ENCODE measurements around the gene KRT79.
"Not testable (repeated sequence)": the region's sequence is repeated elsewhere in the genome, so short reads cannot be mapped to it uniquely, and the experiment has no call there.

The KRT79 gene

DNA sequence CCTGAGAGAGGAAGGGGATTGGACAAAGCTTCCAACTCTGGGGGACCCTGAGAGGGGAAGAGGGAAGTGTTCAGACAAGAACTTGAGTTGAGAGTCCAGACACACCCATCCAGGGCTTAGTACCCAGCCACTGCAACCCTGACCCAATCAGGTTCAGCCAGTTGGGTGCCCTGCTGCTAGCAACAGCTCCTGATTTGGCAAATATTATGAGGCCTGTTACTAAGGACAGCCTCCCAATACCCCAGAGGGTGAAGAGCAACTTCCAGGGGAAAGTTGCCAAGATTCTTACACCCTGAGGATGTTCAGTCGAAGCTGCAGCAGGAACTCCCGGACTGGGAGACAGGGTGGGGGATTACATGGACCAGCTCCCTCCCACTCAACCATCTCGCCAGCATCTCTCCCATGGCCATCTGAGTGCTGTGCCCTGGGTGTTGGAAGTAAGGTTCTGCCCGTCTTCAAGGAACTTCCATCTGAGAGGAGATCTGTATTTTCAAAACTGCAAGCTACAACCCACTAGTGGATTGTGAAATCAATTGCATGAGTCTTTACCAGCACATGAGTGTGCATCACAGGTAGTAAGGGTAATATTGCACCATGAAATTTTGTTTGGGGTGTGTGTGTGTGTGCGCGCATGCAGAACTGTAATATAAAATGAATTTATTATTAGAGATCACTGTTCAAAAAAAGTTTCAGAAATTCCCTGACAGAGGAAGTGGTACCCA is 26.2 kb upstream of the KRT79 start:
- no peak for DNase-seq

DNA sequence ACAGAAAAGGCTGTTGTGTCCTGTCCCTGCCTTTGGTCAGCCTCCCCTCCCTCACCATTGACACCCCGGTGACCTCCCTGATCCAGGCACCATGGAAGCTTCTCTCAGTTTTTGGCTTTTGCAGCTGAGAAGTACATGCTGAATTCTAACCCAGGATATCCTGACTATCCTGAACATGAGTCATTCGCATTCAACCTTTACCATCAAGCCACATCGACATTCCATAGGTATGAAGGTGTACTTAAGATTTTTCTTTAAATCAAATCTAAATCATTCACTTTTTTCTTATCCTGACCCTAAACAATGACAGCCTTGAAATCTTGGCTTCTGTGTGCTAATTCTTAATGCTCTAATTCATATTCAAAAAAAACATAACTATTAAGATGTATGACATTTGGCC is 23.4 kb upstream of the KRT79 start:
- DNase-seq: no peak

GRCh38 chr12:52856787-52857186 is 22.7 kb upstream of the KRT79 start:
- no peak for DNase-seq

- DNase-seq: not testable (repeated sequence)
Measured at GRCh38 chr12:52856077-52856476, 22.0 kb upstream of the KRT79 start.

DNA sequence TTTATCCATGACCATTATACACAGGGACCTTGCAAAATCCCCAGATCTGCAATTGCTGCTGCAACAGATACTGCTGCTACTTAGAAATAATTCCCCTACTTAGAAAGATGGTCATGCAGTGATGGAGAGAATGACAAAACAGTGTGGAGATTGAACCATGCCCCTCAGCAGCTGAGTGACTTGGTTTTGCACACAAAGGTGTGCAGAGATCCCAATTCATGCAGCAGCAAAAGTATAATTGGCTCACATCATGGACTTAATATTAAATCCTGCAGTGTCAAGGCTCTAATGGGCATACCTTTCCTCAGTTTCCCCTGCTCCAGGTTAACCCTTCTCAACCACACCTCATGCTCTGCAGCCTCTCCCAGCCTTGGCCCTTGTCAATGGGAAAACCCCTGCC is 17.7 kb upstream of the KRT79 start:
- no peak for DNase-seq

- no peak for DNase-seq
Measured at GRCh38 chr12:52850681-52851080, 16.6 kb upstream of the KRT79 start.

DNA sequence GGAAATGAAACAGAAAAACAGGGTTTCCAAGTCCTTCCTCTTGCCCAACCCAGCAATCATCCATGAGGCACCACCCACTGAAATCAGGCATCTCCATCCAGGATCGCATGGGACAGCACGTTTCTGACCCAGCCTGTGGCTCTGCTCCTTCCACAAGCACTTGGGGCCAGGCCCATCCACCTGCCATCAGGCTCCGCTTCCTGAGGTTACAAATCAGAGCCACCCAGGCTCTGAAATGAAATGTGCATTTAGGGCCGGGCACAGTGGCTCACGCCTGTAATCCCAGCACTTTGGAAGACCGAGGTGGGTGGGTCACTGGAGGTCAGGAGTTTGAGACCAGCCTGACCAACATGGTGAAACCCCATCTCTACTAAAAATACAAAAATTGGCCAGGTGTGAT is 15.4 kb upstream of the KRT79 start:
- no peak for DNase-seq

- no peak for DNase-seq
Measured at GRCh38 chr12:52848661-52849255, 14.6 kb upstream of the KRT79 start, which contains the start of gene KRT78. TSS of gene KRT78 (minus strand) at chr12:52848994. CDS start at chr12:52848930, 64 bp downstream.

- no peak for DNase-seq
Measured at GRCh38 chr12:52847335-52848102, 13.4 kb upstream of the KRT79 start.

DNA sequence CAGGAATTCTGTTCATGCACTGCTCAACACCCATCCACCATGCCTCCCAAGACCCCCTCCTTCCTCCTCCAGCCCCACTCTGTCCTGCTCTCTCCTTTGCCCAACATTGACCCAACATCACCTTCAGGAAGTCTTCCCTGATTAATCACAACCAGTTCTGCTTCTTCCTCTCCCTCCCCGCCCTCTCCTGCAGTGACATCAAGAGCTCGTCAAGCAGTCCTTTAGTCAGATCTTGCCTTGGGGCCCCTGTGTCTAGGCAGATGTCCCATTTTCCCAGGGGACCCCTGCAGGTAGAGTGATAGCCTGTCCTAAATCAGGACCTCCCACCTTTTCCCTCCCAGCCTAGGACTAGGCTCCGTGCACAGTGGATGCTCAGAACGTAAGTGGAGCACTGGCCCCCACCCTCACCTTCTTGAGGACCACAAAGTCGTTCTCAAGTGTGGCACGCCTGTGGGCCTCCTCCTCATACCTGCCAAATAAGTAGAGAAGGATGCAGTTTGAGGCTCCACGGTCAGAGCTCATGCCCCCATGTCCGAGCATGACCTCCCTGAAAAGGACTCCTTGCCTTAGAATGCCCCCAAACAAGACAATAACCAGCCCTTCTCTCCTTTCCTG is 12.4 kb upstream of the KRT79 start:
- no peak for DNase-seq

DNA sequence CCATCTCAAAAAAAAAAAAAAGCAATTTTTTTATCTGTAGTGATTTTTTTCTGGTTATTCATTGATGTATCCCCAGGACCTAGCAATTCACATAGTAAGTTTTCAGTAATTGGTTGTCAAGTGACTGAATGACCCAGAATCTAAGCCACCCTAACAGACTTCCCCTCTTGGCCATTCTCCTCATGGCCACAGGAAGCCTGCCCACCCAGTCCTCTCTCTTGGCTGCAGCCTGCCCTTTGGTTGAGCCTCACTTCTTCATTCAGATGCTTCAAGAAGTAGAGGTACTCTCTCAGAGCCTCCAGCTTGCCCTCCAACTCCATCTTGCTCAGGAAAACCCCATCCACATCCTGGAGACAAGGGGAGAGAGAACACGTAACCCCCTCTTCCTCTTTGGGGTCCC is 11.8 kb upstream of the KRT79 start:
- no peak for DNase-seq

- no peak for DNase-seq
Measured at GRCh38 chr12:52844386-52844785, 10.3 kb upstream of the KRT79 start.

- DNase-seq: no peak
Measured at GRCh38 chr12:52839436-52840105, 5.5 kb upstream of the KRT79 start.

DNA sequence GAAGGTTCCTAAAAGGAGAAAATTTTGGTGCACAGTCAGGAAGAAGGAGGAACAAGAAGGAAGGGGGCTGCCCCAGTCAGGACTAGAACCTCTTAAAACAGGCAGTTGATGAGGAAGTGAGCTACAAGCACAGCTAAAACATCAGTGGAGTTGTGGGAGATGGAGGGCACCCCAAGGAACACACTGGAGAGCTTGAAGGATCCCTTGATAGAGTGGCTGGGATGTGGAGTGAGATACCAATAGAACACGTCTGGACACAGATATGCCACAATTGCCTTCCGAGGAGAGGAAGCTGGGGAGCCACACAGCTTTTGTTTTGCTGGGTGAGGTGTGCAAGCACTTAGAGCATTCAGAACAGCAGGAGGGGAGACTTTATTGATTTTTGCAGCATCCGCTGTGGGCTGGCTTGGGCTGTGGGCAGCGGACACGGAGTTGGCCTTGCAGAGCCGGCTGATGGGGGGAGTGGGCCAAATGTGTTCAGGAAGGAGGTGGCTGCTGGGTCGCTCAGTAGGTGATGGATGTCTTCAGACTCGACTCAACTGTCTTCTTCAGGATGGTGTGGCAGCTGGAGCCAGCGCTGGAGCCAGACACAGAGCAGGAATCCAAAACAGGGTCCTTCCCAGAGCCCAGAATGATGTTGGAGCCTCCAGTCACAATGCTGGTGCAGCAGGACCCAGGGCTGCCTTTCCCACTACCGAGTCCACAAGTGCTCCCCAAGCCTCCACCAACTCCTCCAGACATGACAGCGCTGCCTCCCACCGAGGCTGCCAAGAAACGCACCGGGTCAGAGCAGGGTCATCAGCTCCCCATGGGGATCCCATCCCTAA is 4.7 kb upstream of the KRT79 start:
- DNase-seq: no peak

DNA sequence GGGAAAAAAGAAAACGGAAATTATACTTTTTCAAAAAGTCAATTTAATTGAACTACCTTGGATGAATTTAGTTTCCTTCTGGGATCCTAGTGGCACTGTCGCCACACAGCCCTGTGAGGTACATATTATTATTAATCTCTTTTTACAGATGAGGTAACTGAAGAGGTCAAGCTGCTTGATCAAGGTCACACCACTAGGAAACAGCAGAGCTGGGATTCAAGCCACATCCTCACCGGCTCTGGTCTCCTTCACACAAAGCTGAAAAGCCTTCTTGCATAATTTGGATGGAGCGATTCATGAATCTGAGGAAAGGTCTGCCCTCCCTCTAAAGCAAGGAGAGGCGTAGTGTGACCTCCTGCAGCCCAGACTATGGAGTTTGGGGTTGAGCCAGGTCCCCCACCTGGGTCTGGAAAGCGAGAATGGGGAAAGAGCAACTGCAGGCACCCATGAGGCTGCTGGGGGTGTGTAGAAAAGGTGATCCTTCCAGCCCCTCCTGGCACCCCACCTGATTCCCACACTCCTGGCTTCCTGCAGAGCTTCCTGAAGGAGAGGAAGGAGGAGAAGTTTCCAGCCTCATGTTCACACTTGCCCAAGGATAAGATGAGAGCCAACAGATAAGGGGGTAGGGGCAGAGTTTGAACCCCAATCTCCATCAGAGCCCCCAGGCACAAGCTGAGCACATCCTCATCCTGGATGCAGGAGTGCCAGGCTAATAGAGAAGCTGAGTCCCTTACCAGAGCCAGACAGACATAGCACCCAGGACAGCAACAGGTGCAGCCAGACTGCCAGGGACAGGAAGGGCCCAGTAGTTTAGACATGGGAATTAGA is 3.9 kb upstream of the KRT79 start:
- DNase-seq: no peak

- no peak for DNase-seq
Measured at GRCh38 chr12:52837413-52837741, 3.3 kb upstream of the KRT79 start.

DNA sequence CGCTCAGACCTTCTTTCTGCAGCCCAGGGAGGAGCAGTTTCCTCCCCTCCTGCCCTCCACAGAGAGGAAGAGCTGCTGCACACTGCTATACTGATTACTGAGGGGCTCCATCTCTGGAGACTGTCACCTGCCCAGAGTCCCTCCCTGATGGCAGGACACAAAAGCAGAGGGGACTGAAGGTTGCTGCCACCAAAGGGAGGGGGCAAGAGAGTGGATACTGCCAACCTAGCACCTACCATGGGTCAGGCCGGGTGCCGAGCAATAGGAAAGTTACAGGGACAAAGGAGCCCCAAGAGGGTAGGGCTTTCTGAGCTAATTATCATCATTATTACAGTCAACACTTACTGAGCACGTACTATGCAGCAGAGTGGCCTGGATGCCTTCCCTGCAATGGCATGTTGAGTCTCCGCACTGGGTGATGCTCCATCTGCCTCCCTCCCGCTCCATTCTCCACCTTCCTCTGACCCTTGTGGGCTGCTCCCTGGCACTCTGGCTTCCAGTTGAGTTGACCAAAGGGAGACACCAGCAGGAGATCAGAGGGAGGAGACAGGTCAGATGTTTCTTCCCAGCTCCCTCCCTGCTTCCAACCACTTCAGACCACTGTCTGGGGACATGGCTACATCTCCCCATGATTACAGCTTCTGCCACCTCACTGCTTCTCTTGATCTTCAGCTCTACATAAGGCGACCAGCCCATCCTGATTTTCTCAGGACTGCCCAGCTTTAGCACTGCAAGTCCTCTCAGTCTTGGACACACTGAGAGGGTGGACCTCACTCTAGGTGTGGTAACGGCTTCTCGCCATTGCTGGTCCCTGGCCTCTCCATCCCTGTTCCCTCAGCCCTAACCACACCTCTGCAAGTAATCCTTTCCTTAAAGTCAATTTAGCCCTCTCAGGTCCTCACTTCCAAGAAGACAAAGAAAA is 2.6 kb upstream of the KRT79 start:
- DNase-seq: no peak

- DNase-seq: no peak
Measured at GRCh38 chr12:52836042-52836466, 1.9 kb upstream of the KRT79 start.

GRCh38 chr12:52835271-52836041 is 1.3 kb upstream of the KRT79 start:
- no peak for DNase-seq

DNA sequence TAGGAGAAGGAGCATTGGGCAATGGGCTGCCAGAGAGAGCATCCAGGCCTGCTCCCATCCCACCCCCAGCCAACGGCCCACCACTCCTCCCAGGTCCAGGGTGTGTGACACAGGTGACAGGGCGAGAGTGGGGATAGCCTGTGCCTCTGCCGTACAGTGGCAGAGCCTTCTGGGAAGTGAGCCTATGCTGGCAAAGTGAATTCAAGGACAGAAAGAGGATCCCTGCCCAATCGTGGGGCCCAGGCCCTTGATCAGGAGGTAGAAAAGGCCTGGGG is 553 bp upstream of the KRT79 start:
- no peak for DNase-seq

Data from NCI-H1048 (cell line).